ENCODE data around the gene MVB12B. TPM values are rescaled to one million over a fixed set of nuclear protein-coding genes. Genes with fewer than 3 reads are reported as not detected.
A peak's percentile ranks its signal among the peaks of the same experiment; 100 is the strongest.

Gene MVB12B
- total RNA-seq, 1 donor from 2014 or later = 47.5 TPM

DNA sequence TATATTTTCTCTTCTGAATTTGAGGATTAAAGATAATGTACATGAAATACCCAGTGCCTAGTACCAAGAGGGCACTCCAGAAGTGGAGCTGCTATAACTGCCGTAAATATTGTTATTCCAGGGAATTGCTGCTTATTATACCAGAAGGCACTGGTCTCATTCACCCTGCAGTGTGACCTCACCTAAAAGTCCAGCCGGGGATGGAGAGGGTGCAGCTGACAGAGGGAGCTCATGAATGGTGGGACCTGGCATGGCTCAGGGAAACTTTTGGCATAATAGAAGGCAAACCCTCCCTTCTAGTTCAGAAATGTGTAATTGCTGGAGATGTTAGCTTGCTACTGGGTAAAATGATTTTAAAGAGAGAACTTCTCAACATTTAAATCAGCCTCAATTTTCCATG lies 108.5 kb downstream of the MVB12B start:
- ATAC-seq (no peak), DNase-seq (no peak)
- no peaks in the 10 kb centered on the region for H3K4me1 ChIP-seq
- H3K36me3 ChIP-seq = no peaks in the 10 kb centered on the region
- H3K27ac ChIP-seq = no peak overlapping the region
- intact Hi-C loops (cut with DNase I) = no loop called here
- H3K27me3 ChIP-seq = no peaks in the 10 kb centered on the region
- TF ChIP-seq, protein P1, sequence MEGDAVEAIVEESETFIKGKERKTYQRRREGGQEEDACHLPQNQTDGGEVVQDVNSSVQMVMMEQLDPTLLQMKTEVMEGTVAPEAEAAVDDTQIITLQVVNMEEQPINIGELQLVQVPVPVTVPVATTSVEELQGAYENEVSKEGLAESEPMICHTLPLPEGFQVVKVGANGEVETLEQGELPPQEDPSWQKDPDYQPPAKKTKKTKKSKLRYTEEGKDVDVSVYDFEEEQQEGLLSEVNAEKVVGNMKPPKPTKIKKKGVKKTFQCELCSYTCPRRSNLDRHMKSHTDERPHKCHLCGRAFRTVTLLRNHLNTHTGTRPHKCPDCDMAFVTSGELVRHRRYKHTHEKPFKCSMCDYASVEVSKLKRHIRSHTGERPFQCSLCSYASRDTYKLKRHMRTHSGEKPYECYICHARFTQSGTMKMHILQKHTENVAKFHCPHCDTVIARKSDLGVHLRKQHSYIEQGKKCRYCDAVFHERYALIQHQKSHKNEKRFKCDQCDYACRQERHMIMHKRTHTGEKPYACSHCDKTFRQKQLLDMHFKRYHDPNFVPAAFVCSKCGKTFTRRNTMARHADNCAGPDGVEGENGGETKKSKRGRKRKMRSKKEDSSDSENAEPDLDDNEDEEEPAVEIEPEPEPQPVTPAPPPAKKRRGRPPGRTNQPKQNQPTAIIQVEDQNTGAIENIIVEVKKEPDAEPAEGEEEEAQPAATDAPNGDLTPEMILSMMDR (IDR thresholded peaks at IDR 0.05) = no peak
- H3K4me3 ChIP-seq = no peak overlapping the region
- H3K9me3 ChIP-seq = no peaks in the 10 kb centered on the region

DNA sequence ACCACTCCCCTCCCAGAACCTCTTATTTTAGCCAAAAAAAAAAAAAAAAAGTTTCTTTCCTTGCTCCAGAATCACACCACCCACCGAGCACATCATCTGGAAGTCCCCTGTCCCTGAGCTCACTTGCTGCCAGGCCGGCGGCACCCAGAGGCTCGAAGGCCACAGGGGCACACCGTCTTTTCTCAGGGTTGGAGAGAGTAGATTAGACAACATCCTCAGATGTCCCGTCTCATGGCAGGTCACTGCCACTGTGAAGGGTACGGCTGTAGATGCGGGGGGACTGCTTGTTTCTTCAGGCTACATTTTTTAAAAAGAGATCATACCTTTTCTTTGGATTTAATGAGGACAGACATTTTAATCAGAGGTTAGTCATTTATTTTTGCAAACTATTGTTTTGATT lies 109.0 kb downstream of the MVB12B start:
- no peak overlapping the region for H3K4me3 ChIP-seq
- intact Hi-C loops (cut with DNase I) = no loop called here
- ATAC-seq = no peak

DNA sequence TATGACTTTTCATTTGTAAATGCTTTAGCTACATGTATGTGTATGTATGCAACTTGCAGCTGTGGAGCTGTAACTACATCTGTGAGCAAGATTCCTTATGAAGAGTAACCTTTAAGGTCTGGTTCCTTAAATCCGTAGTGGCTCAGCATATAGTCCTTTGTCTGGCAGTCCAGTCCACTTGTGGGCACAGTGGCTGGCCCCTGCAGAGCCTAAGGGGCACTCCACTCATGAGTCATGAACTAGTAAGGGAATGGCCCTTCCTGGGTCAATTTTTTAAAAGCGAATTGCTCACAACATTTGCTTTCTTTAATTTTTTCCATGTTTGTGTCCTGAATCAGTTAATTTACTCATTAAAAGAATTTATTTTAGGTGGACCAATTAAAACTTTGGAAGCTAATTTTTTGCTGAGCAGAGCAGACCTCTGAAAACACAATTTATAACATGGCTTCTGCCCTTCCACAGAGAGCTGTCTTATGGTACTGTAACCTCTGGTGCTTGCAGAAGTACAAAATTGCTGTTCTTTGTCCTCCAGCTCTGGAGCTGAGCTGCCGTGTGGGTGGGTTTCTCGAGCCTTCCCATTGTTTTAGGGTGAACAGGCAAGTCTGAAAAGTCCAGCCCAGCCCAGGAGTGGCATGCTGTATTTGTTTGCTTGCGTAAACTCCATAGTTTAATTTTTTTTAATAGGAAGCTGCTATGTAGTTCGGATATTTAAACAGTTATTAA lies 110.1 kb downstream of the MVB12B start:
- Histone ChIP-seq H3K36me3 (no peaks in the 10 kb centered on the region), H3K9me3 (no peaks in the 10 kb centered on the region), H3K4me3 (no peak overlapping the region), H3K27ac (no peak overlapping the region), H3K4me1 (no peaks in the 10 kb centered on the region), H3K27me3 (no peaks in the 10 kb centered on the region)
- TF ChIP-seq, protein P1 (IDR thresholded peaks at IDR 0.05) = no peak
- intact Hi-C loops (cut with DNase I) = no loop called here
- DNase-seq (no peak), ATAC-seq (peak; percentile 55)

More for the DNA sequence above, 109.0 kb downstream of the MVB12B start:
- Histone ChIP-seq H3K36me3 (no peaks in the 10 kb centered on the region), H3K27ac (no peak overlapping the region), H3K27me3 (no peaks in the 10 kb centered on the region), H3K4me1 (no peaks in the 10 kb centered on the region), H3K9me3 (no peaks in the 10 kb centered on the region)
- no peak for DNase-seq
- TF ChIP-seq, protein P1 (IDR thresholded peaks at IDR 0.05) = no peak

DNA sequence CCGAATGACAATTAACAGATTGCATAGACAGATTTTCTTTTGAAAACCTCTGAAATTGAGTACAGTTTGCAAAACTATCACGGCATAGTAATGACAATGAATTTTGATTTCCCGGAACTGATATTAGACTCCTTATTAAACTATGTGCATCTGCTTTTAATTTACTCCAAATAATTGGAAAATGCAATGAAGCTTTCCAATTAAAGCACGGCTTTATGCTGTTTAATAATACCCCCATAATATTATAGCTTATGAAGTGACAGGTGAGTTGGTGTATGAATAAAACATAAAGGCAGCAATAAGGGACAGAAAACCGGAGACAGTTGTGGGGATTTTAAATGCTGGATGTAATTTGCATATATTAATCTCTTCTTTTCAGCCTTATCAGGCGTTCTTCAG lies 110.6 kb downstream of the MVB12B start:
- intact Hi-C loops (cut with DNase I) = no loop called here

DNA sequence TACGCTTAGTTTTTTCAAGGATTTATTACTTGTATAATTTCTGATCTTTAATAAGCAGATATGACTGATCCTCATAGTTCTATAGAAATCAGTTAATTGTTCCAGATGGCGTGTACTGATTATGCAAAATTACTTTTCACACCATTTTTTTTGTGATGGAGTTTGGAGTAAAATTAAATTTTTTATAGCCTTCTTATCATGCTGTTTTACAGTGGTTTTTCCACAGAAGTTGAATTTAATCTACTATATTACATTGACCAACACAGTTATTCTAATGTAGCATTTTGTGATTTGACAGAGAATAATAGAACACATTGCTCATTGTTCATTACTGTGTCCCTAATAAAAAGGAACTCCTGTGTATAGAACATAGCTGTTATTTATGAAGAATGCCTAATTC lies 111.1 kb downstream of the MVB12B start:
- ATAC-seq = no peak
- Histone ChIP-seq H3K9me3 (no peaks in the 10 kb centered on the region), H3K27ac (no peak overlapping the region), H3K36me3 (no peaks in the 10 kb centered on the region), H3K27me3 (no peaks in the 10 kb centered on the region), H3K4me3 (no peak overlapping the region), H3K4me1 (no peaks in the 10 kb centered on the region)
- intact Hi-C loops (cut with DNase I) = no loop called here
- TF ChIP-seq, protein P1 (IDR thresholded peaks at IDR 0.05) = no peak
- no peak for DNase-seq

More for the DNA sequence above, 110.6 kb downstream of the MVB12B start:
- TF ChIP-seq, protein P1 (IDR thresholded peaks at IDR 0.05) = no peak
- ATAC-seq (no peak), DNase-seq (no peak)
- Histone ChIP-seq H3K9me3 (no peaks in the 10 kb centered on the region), H3K4me1 (no peaks in the 10 kb centered on the region), H3K4me3 (no peak overlapping the region), H3K27me3 (no peaks in the 10 kb centered on the region), H3K27ac (no peak overlapping the region), H3K36me3 (no peaks in the 10 kb centered on the region)
